HG02798 (cell line): ENCODE measurements around the gene PPP2R5C.
"Not testable (repeated sequence)": the region's sequence is repeated elsewhere in the genome, so short reads cannot be mapped to it uniquely, and the experiment has no call there.

ENCODE experiments used
- ATAC-seq: cut with Tn5 transposase; IDR thresholded peaks from one replicate; pipeline ENCODE4 v1.9.1; 2021; ENCODE audit warnings: mild to moderate bottlenecking; ENCODE audit not compliant: unreplicated experiment, poor library complexity

The PPP2R5C gene

GRCh38 chr14:101726954-101727302 is 34.6 kb upstream of the PPP2R5C start:
- no peak for ATAC-seq

- no peak for ATAC-seq
Measured at GRCh38 chr14:101727611-101728366, 33.7 kb upstream of the PPP2R5C start.

- no peak for ATAC-seq
Measured at GRCh38 chr14:101728367-101728742, 33.2 kb upstream of the PPP2R5C start.

GRCh38 chr14:101729382-101729781 is 32.1 kb upstream of the PPP2R5C start:
- no peak for ATAC-seq

GRCh38 chr14:101730157-101730556 is 31.4 kb upstream of the PPP2R5C start:
- not testable (repeated sequence) for ATAC-seq

- ATAC-seq, result no peak
Measured at GRCh38 chr14:101730626-101731186, 30.8 kb upstream of the PPP2R5C start.

- peak; percentile 77 for ATAC-seq
Measured at GRCh38 chr14:101731187-101732080, 30.1 kb upstream of the PPP2R5C start.

- no peak for ATAC-seq
Measured at GRCh38 chr14:101732118-101732517, 29.4 kb upstream of the PPP2R5C start.

GRCh38 chr14:101733211-101733610 is 28.3 kb upstream of the PPP2R5C start:
- ATAC-seq, result no peak

- ATAC-seq, result no peak
Measured at GRCh38 chr14:101734246-101734847, 27.2 kb upstream of the PPP2R5C start.

- no peak for ATAC-seq
Measured at GRCh38 chr14:101735453-101735852, 26.1 kb upstream of the PPP2R5C start.

- no peak for ATAC-seq
Measured at GRCh38 chr14:101736071-101736470, 25.4 kb upstream of the PPP2R5C start.

GRCh38 chr14:101736585-101736984 is 24.9 kb upstream of the PPP2R5C start:
- no peak for ATAC-seq

GRCh38 chr14:101737414-101738339 is 23.8 kb upstream of the PPP2R5C start:
- no peak for ATAC-seq

- no peak for ATAC-seq
Measured at GRCh38 chr14:101738703-101739320, 22.7 kb upstream of the PPP2R5C start.

- no peak for ATAC-seq
Measured at GRCh38 chr14:101739446-101740141, 21.9 kb upstream of the PPP2R5C start.

GRCh38 chr14:101740981-101741380 is 20.5 kb upstream of the PPP2R5C start:
- no peak for ATAC-seq

- no peak for ATAC-seq
Measured at GRCh38 chr14:101743701-101744100, 17.8 kb upstream of the PPP2R5C start.

GRCh38 chr14:101744382-101744781 is 17.1 kb upstream of the PPP2R5C start:
- ATAC-seq, result not testable (repeated sequence)
